Adipocyte (in vitro differentiated cells): ENCODE measurements around the gene APEX1.

Experiments used
- DNase-seq: peaks from one replicate; pipeline ENCODE4 v3.0.0-alpha.2; 2015; ENCODE audit warnings: low read depth
- H3K27me3 ChIP-seq: replicated peaks from 2 replicates; pipeline ENCODE4 v1.7.0; 2013; ENCODE audit warnings: mild to moderate bottlenecking, low read length, moderate library complexity; ENCODE audit not compliant: control insufficient read depth, insufficient read depth
- H3K36me3 ChIP-seq: 2 replicates; pipeline ENCODE4 v1.7.0; 2013; ENCODE audit warnings: low read length, mild to moderate bottlenecking, moderate library complexity; ENCODE audit not compliant: control insufficient read depth, insufficient read depth, severe bottlenecking
- H3K4me1 ChIP-seq: 2 replicates; pipeline ENCODE4 v1.7.0; 2013; ENCODE audit warnings: mild to moderate bottlenecking, low read length, moderate library complexity; ENCODE audit not compliant: control insufficient read depth, insufficient read depth
- H3K4me3 ChIP-seq: 2 replicates; pipeline ENCODE4 v1.7.0; 2013; ENCODE audit warnings: mild to moderate bottlenecking, low read length, moderate library complexity
- H3K9ac ChIP-seq: 2 replicates; pipeline ENCODE4 v1.7.0; 2013; ENCODE audit warnings: mild to moderate bottlenecking, low read length, moderate library complexity
- H3K9me3 ChIP-seq: 2 replicates; pipeline ENCODE4 v1.7.0; 2013; ENCODE audit warnings: mild to moderate bottlenecking, low read length, moderate library complexity; ENCODE audit not compliant: control insufficient read depth

The APEX1 gene

DNA sequence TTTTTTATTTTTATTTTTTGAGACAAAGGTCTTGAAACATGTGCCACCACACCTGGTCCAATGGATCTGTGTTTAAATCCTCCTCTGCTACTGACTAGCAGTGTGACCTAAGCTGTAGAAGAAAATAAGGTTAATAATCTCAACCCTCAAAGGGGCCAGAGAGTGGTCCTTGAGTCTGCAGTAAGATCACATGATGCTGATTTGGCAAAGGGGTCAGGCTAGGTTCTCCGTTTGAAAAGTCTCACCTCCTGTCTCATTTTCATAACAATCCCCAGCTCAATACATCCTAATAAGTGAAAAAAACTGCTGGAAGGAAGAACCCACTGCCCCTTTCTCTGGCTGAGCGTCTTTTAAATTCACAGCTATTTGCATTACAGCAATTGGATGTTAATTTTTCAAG is 33.8 kb upstream of the APEX1 start:
- Histone ChIP-seq H3K36me3 (no peaks in the 10 kb centered on the region), H3K27me3 (no peaks in the 10 kb centered on the region), H3K9ac (no peak overlapping the region), H3K9me3 (no peaks in the 10 kb centered on the region), H3K4me1 (peaks cover 16% of the 10 kb centered on the region), H3K4me3 (no peak overlapping the region)
- DNase-seq = no peak

DNA sequence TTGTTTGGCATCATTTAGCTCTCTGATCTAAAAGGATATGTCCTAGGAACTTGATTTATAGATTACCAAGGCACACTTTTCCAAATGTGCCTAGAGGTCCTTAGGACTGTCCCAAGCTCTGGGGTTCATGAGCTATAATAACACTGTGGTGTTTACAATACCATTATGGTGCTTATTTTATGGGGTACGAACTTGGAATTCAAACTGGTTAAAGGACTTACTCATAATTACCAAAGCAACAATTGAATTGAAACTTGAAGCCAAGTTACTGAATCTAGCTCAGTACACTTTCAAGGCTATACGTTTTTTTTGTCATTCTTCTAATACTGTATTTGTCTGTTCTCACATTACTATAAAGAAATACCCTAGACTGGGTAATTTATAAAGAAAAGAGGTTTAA is 32.1 kb upstream of the APEX1 start:
- Histone ChIP-seq H3K36me3 (no peaks in the 10 kb centered on the region), H3K4me3 (no peak overlapping the region), H3K4me1 (peaks cover 16% of the 10 kb centered on the region), H3K9ac (no peak overlapping the region), H3K9me3 (no peaks in the 10 kb centered on the region), H3K27me3 (no peaks in the 10 kb centered on the region)
- DNase-seq = no peak

DNA sequence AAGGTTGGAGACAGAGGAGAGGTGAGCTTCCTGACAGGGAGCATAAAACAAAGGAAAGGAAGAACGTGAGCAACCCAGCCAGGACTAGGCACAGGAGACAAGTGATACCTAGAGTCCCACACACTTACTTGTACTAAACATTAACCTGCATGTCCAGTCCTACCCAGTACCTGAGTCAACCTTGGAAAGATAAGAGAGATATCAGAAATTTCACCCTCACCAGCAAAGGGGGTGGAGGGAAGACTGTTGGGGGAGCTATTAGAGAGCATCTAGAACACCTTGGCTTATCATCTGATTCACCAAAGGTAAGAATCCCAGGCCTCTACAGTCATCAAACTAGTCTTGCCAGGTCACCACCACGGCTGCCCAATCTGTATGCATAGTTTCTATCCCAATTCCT is 30.2 kb upstream of the APEX1 start:
- no peaks in the 10 kb centered on the region for H3K9me3 ChIP-seq
- DNase-seq = no peak
- no peaks in the 10 kb centered on the region for H3K4me1 ChIP-seq
- H3K9ac ChIP-seq = no peak overlapping the region
- no peaks in the 10 kb centered on the region for H3K36me3 ChIP-seq
- no peak overlapping the region for H3K4me3 ChIP-seq
- H3K27me3 ChIP-seq = no peaks in the 10 kb centered on the region

DNA sequence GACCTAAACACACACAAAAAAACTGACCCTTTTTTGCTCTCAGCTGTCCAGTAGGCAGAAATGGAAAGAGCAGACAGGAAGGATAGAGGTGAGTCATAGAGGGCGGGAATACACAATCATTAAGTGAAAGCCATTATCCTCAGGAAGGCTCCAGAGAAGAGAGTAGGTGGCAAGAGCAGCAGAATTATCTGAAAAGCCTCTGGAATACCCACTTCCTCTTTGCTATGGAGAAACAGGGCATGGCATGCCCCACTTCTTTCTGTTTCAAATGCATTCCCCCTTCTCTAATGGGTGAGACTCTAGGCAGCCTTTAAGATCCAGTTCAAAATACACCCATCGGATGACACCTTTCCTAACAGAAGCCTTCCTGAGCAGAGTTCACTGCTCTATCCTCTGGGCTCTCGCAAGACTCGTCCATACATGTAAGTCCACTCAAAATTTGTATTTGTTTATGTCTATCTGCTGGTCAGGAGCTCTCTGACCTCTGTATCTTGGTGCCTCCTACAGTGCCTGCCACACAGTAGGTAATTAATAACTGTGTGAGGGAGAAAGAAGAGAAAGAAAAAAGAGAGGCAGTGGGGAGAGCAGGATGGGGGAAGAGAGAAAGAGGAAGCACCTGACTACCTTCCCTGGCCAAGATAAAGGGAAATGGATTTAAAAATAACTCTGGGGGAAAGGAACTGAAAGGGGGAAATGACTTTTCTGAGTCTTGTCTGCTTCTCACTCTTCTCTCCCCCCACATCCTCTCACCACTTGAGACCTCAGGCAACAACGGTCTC is 27.6 kb upstream of the APEX1 start:
- Histone ChIP-seq H3K9me3 (no peaks in the 10 kb centered on the region), H3K27me3 (no peaks in the 10 kb centered on the region), H3K4me1 (no peaks in the 10 kb centered on the region), H3K36me3 (no peaks in the 10 kb centered on the region), H3K4me3 (no peak overlapping the region), H3K9ac (no peak overlapping the region)
- peak; percentile 24 for DNase-seq

DNA sequence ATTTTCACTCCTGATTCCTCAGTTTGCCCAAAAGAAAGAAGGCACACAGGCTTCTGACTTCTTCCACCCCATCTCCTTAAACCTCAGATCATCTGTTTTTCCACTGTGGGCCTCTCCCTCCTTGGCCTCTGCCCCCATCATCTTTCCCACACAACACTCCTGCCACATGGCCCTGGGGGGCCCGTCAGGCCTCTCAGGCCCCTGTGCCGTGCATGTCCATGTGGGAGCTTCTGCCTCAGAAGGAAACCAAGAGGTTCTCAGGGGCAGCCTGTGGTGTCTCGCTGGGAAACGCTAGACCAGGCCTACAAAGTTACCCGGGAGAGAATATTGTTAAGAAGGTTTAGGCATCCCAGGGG is 27.0 kb upstream of the APEX1 start:
- H3K4me1 ChIP-seq = no peaks in the 10 kb centered on the region
- H3K36me3 ChIP-seq = no peaks in the 10 kb centered on the region
- no peak overlapping the region for H3K4me3 ChIP-seq
- no peak for DNase-seq
- no peaks in the 10 kb centered on the region for H3K27me3 ChIP-seq
- no peak overlapping the region for H3K9ac ChIP-seq
- H3K9me3 ChIP-seq = no peaks in the 10 kb centered on the region

DNA sequence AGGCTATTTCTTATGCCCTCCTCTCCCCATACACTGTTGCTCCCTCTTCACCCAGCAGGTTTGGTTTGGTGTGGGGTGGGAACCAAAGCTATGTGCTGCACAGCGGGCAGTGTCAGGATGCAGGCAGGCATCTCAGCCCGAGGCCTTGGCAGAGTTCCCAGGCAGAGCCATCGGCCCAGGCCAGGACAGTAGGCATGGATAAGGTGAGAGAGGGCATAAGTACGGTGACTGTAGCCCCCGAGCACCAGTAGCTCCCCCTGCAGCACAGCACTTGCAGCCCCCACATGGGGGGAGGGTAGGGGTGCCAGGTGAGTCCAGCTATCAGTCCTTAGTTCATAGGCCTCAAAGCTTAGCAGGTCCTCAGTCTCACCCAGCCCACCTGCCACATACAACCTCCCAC is 26.2 kb upstream of the APEX1 start:
- Histone ChIP-seq H3K9me3 (no peaks in the 10 kb centered on the region), H3K4me3 (no peak overlapping the region), H3K9ac (no peak overlapping the region), H3K36me3 (no peaks in the 10 kb centered on the region), H3K27me3 (no peaks in the 10 kb centered on the region), H3K4me1 (no peaks in the 10 kb centered on the region)
- no peak for DNase-seq

DNA sequence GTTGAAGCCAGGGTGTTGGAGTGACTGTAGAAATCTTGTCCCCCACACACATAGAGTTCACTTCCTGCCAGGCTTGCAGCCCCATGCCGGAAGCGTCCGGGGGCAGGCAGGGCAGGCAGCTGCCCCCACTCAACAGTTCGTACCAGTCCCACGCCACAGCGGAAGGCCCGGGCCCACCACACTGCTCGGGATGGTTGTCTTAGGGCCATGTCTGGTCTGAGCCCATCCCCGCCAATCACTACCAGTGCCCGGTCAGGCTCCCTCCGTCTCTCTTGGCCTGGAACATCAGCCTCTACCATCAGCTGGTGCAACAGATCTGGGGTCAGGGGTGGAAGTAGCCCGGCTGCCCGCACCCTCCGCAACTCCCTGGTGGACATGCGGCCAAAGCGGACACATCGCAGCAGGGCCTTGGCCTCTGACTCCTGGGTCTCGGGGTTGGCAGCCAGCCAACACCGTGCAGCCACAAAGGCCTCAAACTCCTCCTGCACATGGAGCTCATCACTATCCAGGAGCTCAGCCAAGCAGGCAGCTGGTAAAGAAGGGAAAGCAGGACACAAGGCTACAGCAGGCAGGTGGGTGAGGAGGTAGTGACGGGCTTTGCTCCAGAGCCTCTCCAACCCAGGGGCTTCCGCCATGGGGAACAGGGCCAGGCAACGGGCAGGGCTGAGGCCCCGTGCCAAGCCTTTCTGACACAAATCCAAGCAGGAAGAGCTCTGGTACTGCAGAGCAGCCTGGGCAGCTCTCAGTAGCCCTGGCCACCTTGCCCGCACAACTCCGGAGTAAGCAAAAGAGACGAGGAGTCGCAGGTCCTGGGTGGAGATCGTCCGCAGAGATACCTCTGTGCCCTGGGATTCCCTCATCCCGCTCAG is 25.0 kb upstream of the APEX1 start:
- H3K27me3 ChIP-seq = no peaks in the 10 kb centered on the region
- no peak overlapping the region for H3K9ac ChIP-seq
- H3K4me1 ChIP-seq = peaks cover 6% of the 10 kb centered on the region

DNA sequence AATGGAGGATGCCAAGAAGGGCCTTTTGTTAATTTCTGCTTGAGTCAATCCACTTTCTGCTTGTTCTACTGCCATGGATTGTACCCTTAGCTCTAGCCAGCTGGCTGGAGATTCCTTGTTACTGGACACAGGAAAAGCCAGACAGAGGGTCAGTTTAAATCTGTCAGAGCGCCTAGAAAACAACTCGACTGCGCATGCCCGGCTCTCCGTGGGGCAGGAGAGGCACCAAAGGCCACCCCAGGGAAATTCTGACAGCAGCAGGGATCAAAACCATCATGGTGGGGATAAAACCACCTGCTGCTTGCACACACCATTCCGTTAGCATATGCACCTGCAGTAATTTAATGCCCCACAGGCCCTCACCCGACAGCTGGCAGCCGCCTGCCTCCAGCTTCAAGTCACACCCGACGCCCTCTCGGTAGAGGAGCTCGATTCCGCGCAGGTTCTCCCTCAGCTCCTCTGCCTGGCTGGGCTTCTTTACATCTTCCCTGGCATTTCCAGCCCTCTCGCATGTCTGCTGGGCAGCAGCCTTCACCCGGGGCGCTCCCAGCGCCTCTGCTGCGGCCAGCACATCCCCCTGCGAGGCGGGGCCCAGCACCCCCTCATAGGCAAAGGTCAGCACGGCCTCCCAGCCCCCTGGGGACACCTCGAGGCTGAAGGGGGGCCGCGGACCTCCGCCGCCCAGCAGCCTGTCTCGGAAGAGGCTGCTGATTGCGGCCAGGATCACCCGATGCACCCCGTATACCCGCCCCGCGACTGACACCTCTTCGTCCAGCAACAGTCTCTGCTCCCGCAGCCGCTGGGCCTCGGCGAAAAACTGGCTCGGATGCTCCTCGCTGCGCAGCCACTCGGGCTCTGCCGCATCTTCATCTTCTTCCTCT is 20.1 kb upstream of the APEX1 start:
- Histone ChIP-seq H3K9me3 (no peaks in the 10 kb centered on the region), H3K27me3 (no peaks in the 10 kb centered on the region), H3K4me1 (peaks cover 26% of the 10 kb centered on the region), H3K36me3 (no peaks in the 10 kb centered on the region), H3K4me3 (peak overlapping the region; percentile 42), H3K9ac (peak overlapping the region; percentile 28)
- DNase-seq = no peak

More for the DNA sequence above, 25.0 kb upstream of the APEX1 start:
- no peaks in the 10 kb centered on the region for H3K36me3 ChIP-seq
- no peaks in the 10 kb centered on the region for H3K9me3 ChIP-seq
- DNase-seq = no peak
- no peak overlapping the region for H3K4me3 ChIP-seq

DNA sequence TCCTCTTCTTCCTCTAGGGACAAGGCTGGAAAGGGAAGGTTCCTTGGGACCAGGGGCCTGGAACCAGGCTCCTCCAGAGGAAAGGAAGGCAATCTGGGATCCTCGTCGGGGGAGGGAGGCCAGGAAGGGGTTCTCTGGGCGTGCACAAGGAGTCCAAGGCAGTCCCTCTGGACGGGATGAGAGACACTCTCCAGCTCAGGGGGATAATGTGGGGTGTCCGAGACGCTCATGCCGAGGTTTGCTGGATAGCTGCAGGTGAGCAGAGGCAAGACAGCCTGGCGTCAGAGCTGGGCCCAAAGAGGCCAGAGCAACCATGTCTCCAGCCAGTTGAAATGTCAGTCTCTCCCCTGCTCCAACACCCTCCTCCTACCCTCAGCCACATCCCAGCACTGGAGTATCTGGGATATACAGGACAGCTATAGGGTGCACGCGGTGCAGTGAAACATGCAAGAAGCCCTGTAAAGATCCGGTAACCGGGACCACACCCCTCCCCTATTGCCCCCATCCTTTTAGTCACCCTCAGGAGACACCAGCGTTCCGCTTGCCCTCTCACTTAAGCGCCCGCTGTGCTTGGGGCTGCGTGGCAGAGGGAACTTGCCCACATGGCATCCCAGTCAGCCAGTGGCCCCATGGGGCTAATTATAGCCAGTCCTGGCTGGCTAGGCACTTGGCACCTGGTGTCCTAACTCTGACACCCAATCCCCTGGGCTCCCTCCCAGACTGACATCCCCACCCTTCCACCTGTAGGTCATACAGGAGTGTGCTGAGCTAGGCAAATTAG is 19.3 kb upstream of the APEX1 start, which contains the start of gene KLHL33:
KLHL33 (minus strand) TSS at position 585 of the 781 bp plus-strand sequence; CDS start at position 230, 355 bp downstream.
- H3K36me3 ChIP-seq = no peaks in the 10 kb centered on the region
- DNase-seq = no peak
- H3K27me3 ChIP-seq = no peaks in the 10 kb centered on the region
- H3K9ac ChIP-seq = peak within 1 kb of the TSS; percentile 28
- no peaks in the 10 kb centered on the region for H3K9me3 ChIP-seq
- peak within 1 kb of the TSS; percentile 42 for H3K4me3 ChIP-seq
- H3K4me1 ChIP-seq = peaks cover 26% of the 10 kb centered on the region

DNA sequence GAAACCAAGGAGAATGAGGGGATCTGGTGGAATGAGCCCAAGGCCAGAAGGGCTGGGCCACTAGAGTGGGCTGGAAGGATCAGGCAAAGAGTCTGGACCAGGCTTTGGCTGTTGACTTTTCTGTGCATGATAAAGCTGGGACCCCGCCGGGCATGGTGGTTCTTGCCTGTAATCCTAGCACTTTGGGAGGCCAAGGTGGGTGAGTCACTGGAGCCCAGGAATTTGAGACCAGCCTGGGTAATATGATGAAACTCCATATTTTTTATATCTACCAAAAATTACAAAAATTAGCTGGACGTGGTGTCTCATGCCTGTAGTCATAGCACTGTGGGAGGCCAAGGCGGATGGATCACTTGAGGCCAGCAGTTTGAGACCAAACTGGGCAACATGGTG is 18.7 kb upstream of the APEX1 start:
- H3K9ac ChIP-seq = no peak overlapping the region
- H3K4me1 ChIP-seq = peaks cover 26% of the 10 kb centered on the region
- no peaks in the 10 kb centered on the region for H3K36me3 ChIP-seq
- no peaks in the 10 kb centered on the region for H3K9me3 ChIP-seq
- no peak overlapping the region for H3K4me3 ChIP-seq
- peak; percentile 64 for DNase-seq
- H3K27me3 ChIP-seq = no peaks in the 10 kb centered on the region
